Right lung (tissue), 5 donors: ENCODE measurements around the gene FAM9C. TPM values are rescaled to one million over a fixed set of nuclear protein-coding genes. Genes with fewer than 3 reads are reported as not detected.

ENCODE experiments used
- DNase-seq, 2 donors: peaks; one replicate each; pipeline ENCODE4 v3.0.0-alpha.2; 2013
- polyA plus RNA-seq, 5 donors: library from polyadenylated mRNA; unstranded; fragments of 120-200 nt; gene quantifications; one replicate each; pipeline versions ENCODE4 v1.2.1 to v1.2.3, GENCODE V29; 2013; ENCODE audit warnings: inconsistent platforms in 1 of 5, low replicate concordance in 1 of 5; ENCODE audit not compliant: insufficient read length in 5 of 5, insufficient read depth in 1 of 5

Gene FAM9C
- polyA plus RNA-seq, 5 donors = 0.19 to 2.5 (median 0.24) TPM

- DNase-seq = no peak
These were observed 36.8 kb downstream of the FAM9C start for GRCh38 chrX:13007519-13008188.

GRCh38 chrX:13005661-13006473 is 38.6 kb downstream of the FAM9C start:
- no peak for DNase-seq

- DNase-seq = no peak
These were observed 42.3 kb downstream of the FAM9C start for GRCh38 chrX:13001961-13002671.

- DNase-seq = no peak
These were observed 43.3 kb downstream of the FAM9C start for GRCh38 chrX:13001097-13001496.

- no peak for DNase-seq
These were observed 44.1 kb downstream of the FAM9C start for GRCh38 chrX:13000301-13000811.

GRCh38 chrX:12999422-12999821 is 45.0 kb downstream of the FAM9C start:
- DNase-seq = no peak

- DNase-seq = no peak
These were observed 46.3 kb downstream of the FAM9C start for GRCh38 chrX:12997906-12998687.

- no peak for DNase-seq
These were observed 47.4 kb downstream of the FAM9C start for GRCh38 chrX:12996934-12997435.

- DNase-seq = no peak
These were observed 50.1 kb downstream of the FAM9C start for GRCh38 chrX:12994321-12994720.

GRCh38 chrX:12993826-12994225 is 50.6 kb downstream of the FAM9C start:
- no peak for DNase-seq

- DNase-seq = no peak
These were observed 51.8 kb downstream of the FAM9C start for GRCh38 chrX:12992544-12993118.

- no peak for DNase-seq
These were observed 52.8 kb downstream of the FAM9C start for GRCh38 chrX:12991575-12991974.

- no peak for DNase-seq
These were observed 55.0 kb downstream of the FAM9C start for GRCh38 chrX:12989461-12989860.

GRCh38 chrX:12988797-12989196 is 55.6 kb downstream of the FAM9C start:
- DNase-seq = no peak

- no peak for DNase-seq
These were observed 56.4 kb downstream of the FAM9C start for GRCh38 chrX:12987900-12988594.

- no peak for DNase-seq
These were observed 57.1 kb downstream of the FAM9C start for GRCh38 chrX:12987340-12987739.

- DNase-seq = no peak
These were observed 57.5 kb downstream of the FAM9C start for GRCh38 chrX:12986886-12987285.

- no peak for DNase-seq
These were observed 58.1 kb downstream of the FAM9C start for GRCh38 chrX:12986164-12986779.
